Upper lobe of right lung (tissue), 1 donor: ENCODE measurements around the gene NPAS1. TPM values are rescaled to one million over a fixed set of nuclear protein-coding genes. Genes with fewer than 3 reads are reported as not detected.

Source experiments
- ATAC-seq: fragments of 200-7000 bp; cut with Tn5 transposase; one replicate; pipeline ENCODE4 v1.9.1; 2020; ENCODE audit warnings: mild to moderate bottlenecking, moderate library complexity
- DNase-seq: peaks from one replicate; pipeline ENCODE4 v3.0.0-alpha.2; 2020
- H3K27ac ChIP-seq: fragments of 200-600 bp; one replicate; pipeline ENCODE4 v1.8.0; 2022
- H3K27me3 ChIP-seq: fragments of 200-600 bp; one replicate; pipeline ENCODE4 v1.8.0; 2022; ENCODE audit warnings: mild to moderate bottlenecking
- H3K36me3 ChIP-seq: fragments of 200-600 bp; one replicate; pipeline ENCODE4 v1.8.0; 2022
- H3K4me1 ChIP-seq: fragments of 200-600 bp; one replicate; pipeline ENCODE4 v1.8.0; 2022
- H3K4me3 ChIP-seq: fragments of 200-600 bp; one replicate; pipeline ENCODE4 v1.8.0; 2022; ENCODE audit warnings: mild to moderate bottlenecking
- H3K9me3 ChIP-seq: fragments of 200-600 bp; one replicate; pipeline ENCODE4 v1.8.0; 2022
- CTCF ChIP-seq: fragments of 200-600 bp; IDR thresholded peaks from one replicate; pipeline ENCODE4 v1.8.0; 2022; ENCODE audit warnings: antibody characterized with exemption
- intact Hi-C: fragments of 100-400 bp; cut with DNase I; formaldehyde crosslinking; loops from one replicate; pipeline ENCODE4 v1.11.0; 2022
- total RNA-seq: library from RNA; stranded (reverse); fragmentation: NEBNext Ultra II Directional; extraction: Animal tissue kit (Norgen Biotek cat#: 25700); gene quantifications from one replicate; pipeline ENCODE4 v1.2.1, GENCODE V29; 2021
- donor health status: DM: no; HTN: yes; CAD: no; lungs with severe emphysema.

The NPAS1 gene
- total RNA-seq, 1 donor from 2014 or later: 1.3 TPM

DNA sequence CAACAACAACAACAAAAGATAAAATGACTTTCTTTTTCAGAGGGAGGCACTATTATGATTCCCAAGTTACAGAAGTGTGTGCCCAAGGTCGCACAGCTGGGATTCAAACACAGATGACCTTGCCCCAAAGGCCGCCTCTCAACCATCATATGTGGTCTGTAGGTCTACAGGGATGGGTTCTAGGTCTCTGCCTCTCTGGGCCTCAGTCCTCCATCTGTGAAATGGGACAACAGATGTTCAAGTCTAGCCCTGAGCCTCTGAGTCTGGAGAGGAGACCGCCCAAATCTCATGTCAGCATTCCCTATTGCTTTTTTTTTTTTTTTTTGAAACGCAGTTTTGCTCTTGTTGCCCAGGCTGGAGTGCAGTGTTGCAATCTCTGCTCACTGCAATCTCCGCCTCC, 4.9 kb downstream of the NPAS1 start:
- peaks cover 86% of the 10 kb centered on the region for H3K27me3 ChIP-seq
- no peak overlapping the region for H3K27ac ChIP-seq
- H3K9me3 ChIP-seq: no peaks in the 10 kb centered on the region
- H3K4me3 ChIP-seq: no peak overlapping the region
- ATAC-seq (no peak), DNase-seq (no peak)
- intact Hi-C loops: no loop called here
- H3K4me1 ChIP-seq: peaks cover 14% of the 10 kb centered on the region
- TF ChIP-seq CTCF: no peak
- H3K36me3 ChIP-seq: no peaks in the 10 kb centered on the region

DNA sequence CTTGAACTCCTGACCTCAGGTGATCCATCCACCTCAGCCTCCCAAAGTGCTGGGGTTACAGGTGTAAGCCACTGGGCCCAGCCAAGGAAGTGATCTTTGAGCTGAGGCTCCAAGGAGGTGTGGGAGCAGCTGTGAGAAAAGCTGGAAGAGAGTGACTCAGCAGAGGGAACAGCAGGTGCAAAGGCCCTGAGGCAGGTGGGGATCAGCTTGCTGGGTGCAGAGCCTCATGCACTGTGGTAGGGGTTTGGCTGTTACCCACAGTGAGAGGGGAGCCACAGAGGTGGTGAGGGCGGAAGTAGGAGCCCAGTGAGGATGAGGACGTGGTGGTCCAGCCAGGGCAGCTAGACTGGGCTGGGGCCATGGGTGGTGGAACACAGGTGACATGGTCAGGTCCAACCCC, 6.5 kb downstream of the NPAS1 start:
- no peak for TF ChIP-seq CTCF
- no peak overlapping the region for H3K4me3 ChIP-seq
- H3K36me3 ChIP-seq: no peaks in the 10 kb centered on the region
- DNase-seq: no peak
- H3K4me1 ChIP-seq: peaks cover 6% of the 10 kb centered on the region
- peaks cover 81% of the 10 kb centered on the region for H3K27me3 ChIP-seq
- H3K27ac ChIP-seq: no peak overlapping the region
- peak; percentile 8 for ATAC-seq
- intact Hi-C loops: no loop called here
- no peaks in the 10 kb centered on the region for H3K9me3 ChIP-seq

GRCh38 chr19:47026889-47027288, 7.3 kb downstream of the NPAS1 start:
- Histone ChIP-seq H3K27ac (no peak overlapping the region), H3K36me3 (no peaks in the 10 kb centered on the region), H3K9me3 (no peaks in the 10 kb centered on the region), H3K27me3 (peaks cover 81% of the 10 kb centered on the region), H3K4me1 (no peaks in the 10 kb centered on the region), H3K4me3 (no peak overlapping the region)
- DNase-seq: no peak
- no peak for TF ChIP-seq CTCF
- no peak for ATAC-seq
- intact Hi-C loops: no loop called here

- DNase-seq (no peak), ATAC-seq (no peak)
- no peak overlapping the region for H3K4me3 ChIP-seq
- intact Hi-C loops: no loop called here
- no peaks in the 10 kb centered on the region for H3K36me3 ChIP-seq
- H3K27me3 ChIP-seq: peaks cover 76% of the 10 kb centered on the region
- TF ChIP-seq CTCF: no peak
- no peaks in the 10 kb centered on the region for H3K4me1 ChIP-seq
- H3K9me3 ChIP-seq: no peaks in the 10 kb centered on the region
- H3K27ac ChIP-seq: no peak overlapping the region
Observed at GRCh38 chr19:47027586-47028088, 8.0 kb downstream of the NPAS1 start.

DNA sequence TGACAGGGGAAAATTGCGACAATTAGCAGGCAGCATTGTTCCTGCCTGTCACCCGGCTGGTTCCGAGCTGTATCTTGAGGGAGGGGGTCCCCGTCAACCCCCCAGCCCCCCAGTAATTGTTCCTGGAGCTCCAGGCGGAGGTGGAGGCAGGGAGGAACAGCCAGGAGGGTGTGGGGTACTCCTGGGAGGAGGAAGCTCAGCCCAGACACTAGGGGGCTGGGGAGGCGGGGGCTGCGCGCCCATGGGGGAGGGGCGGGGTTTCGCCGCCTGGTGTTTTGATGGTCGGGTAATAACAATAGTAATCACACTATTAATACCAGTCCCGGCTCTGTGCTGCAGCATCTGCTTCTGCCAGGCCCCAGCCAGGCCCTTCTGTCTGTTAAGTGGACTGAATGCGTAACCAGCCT, 8.6 kb downstream of the NPAS1 start:
- no peaks in the 10 kb centered on the region for H3K36me3 ChIP-seq
- no peaks in the 10 kb centered on the region for H3K4me1 ChIP-seq
- DNase-seq (no peak), ATAC-seq (no peak)
- no peak overlapping the region for H3K4me3 ChIP-seq
- no peaks in the 10 kb centered on the region for H3K9me3 ChIP-seq
- no peak overlapping the region for H3K27ac ChIP-seq
- no peak for TF ChIP-seq CTCF
- intact Hi-C loops: no loop called here
- H3K27me3 ChIP-seq: peaks cover 70% of the 10 kb centered on the region
